IPS-18a (cell line): ENCODE results near the gene CLCN1.

Experiments
- H3K27ac ChIP-seq: one replicate; pipeline ENCODE4 v1.5.1; 2013; ENCODE audit warnings: low read length
- H3K27me3 ChIP-seq: one replicate; pipeline ENCODE4 v1.6.1; 2013; ENCODE audit warnings: mild to moderate bottlenecking, low read length; ENCODE audit not compliant: control insufficient read depth, insufficient read depth
- H3K36me3 ChIP-seq: one replicate; pipeline ENCODE4 v1.6.1; 2013; ENCODE audit warnings: low read depth, low read length; ENCODE audit not compliant: control insufficient read depth
- H3K4me1 ChIP-seq: one replicate; pipeline ENCODE4 v1.6.1; 2013; ENCODE audit warnings: low read depth, low read length; ENCODE audit not compliant: control insufficient read depth
- H3K4me3 ChIP-seq: one replicate; pipeline ENCODE4 v1.5.1; 2013; ENCODE audit warnings: low read length
- H3K9ac ChIP-seq: one replicate; pipeline ENCODE4 v1.6.1; 2013; ENCODE audit warnings: mild to moderate bottlenecking, low read length, moderate library complexity
- H3K9me3 ChIP-seq: one replicate; pipeline ENCODE4 v1.6.1; 2013; ENCODE audit warnings: low read depth, low read length; ENCODE audit not compliant: control insufficient read depth

The CLCN1 gene

DNA sequence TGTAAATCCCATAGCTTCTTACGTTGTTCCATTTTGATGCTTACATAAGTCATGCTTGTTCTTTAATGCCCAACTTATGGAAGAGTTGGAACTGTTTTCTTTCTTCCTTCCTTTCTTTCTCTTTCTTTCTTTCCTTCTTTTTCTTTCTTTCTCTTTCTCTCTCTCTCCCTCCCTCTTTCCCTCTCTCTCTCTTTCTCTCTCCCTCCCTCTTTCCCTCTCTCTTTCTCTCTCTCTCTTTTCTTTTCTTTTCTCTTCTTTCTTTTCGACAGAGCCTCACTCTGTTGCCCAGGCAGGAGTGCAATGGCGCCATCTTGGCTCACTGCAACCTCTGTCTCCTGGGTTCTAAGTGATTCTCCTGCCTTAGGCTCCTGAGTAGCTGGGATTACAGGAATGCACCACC, 27.7 kb downstream of the CLCN1 start:
- Histone ChIP-seq H3K9me3 (no peaks in the 10 kb centered on the region), H3K4me3 (no peak overlapping the region), H3K27ac (no peak overlapping the region), H3K9ac (no peak overlapping the region), H3K27me3 (peaks cover 14% of the 10 kb centered on the region), H3K4me1 (no peaks in the 10 kb centered on the region), H3K36me3 (no peaks in the 10 kb centered on the region)

DNA sequence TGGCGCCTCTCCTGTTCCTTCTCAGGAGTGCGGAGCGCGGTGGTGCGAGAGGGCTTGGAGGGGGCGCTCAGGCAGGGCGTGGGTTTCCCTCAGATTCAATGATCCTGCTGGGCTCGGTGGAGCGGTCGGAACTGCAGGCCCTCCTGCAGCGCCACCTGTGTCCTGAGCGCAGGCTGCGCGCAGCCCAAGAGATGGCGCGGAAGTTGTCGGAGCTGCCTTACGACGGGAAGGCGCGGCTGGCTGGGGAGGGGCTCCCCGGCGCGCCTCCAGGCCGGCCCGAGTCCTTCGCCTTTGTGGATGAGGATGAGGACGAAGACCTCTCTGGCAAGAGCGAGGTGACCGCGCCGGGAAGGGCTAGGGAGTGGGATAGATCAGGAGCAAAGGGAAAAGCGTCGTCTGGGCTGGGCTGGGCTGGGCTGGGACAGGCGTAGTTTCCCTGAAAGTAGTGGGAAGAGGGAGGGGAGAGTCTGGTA, 29.6 kb downstream of the CLCN1 start:
- H3K9ac ChIP-seq: no peak overlapping the region
- H3K4me1 ChIP-seq: no peaks in the 10 kb centered on the region
- H3K27ac ChIP-seq: no peak overlapping the region
- peaks cover 14% of the 10 kb centered on the region for H3K27me3 ChIP-seq
- no peaks in the 10 kb centered on the region for H3K9me3 ChIP-seq
- no peaks in the 10 kb centered on the region for H3K36me3 ChIP-seq
- peak overlapping the region; percentile 55 for H3K4me3 ChIP-seq

DNA sequence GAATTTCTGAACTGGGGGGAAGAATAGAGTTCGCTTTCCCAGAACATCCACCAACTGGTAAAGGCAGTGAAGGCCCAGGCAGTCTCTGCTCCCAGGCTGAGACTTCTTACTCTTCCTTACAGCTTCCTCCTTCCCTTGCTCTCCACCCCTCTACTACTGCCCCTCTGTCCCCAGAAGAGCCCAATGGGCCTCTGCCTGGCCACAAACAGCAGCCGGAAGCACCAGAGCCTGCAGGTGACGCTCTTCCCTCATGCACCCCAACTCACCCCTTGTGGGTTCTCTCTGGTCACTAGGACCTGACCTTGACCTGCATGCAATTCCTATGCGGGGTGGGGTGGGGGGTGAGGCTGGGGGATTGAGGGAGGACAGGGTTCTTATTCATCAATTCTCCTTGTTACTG, 30.1 kb downstream of the CLCN1 start:
- Histone ChIP-seq H3K4me1 (no peaks in the 10 kb centered on the region), H3K27me3 (peaks cover 14% of the 10 kb centered on the region)

DNA sequence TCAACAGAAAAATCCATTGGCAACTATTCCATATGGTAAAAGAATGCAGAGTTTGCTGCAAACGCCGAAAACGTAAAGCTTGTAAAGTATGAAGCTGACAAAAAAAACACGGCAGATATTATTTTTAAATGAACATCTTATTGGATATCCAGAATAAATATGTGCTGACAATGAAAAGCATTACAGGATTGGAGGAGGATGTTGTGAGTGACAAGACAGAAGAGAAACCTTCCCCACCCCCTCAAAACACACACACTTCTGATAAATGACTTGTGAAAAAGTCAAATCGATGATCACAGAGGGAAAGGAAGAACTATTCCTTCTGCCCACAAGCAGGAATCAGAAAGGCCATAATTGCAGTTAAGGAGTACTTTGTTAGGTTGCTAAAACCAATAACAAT, 32.0 kb downstream of the CLCN1 start:
- Histone ChIP-seq H3K4me3 (no peak overlapping the region), H3K36me3 (no peaks in the 10 kb centered on the region), H3K9me3 (no peaks in the 10 kb centered on the region), H3K27me3 (peaks cover 14% of the 10 kb centered on the region), H3K4me1 (peaks cover 4% of the 10 kb centered on the region), H3K9ac (no peak overlapping the region), H3K27ac (no peak overlapping the region)

More for the DNA sequence above, 30.1 kb downstream of the CLCN1 start:
- H3K4me3 ChIP-seq: no peak overlapping the region
- H3K27ac ChIP-seq: no peak overlapping the region
- no peaks in the 10 kb centered on the region for H3K9me3 ChIP-seq
- H3K9ac ChIP-seq: no peak overlapping the region
- H3K36me3 ChIP-seq: no peaks in the 10 kb centered on the region

DNA sequence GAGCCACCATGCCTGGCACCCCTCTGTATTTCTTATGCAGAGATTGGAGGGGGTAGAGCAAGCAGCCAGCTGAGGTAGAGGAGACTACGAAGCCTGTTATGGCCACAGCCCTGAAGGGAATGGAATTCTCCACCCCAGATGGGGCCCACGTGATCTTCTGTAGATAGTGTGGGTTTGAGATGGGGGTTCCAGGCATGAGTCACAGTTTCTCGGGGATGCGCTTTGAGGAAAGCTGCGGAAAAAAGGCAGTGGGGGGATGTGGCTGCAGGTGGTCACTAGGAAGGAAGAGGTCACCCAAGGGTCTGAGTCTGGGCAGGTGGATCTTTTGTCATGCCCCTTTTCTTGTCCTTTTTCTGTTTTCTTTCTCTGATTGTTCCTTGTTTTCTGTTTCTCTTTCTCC, 35.1 kb downstream of the CLCN1 start:
- H3K4me3 ChIP-seq: no peak overlapping the region
- peaks cover 10% of the 10 kb centered on the region for H3K27me3 ChIP-seq
- H3K36me3 ChIP-seq: no peaks in the 10 kb centered on the region
- H3K27ac ChIP-seq: no peak overlapping the region
- H3K9me3 ChIP-seq: no peaks in the 10 kb centered on the region
- no peak overlapping the region for H3K9ac ChIP-seq
- peaks cover 4% of the 10 kb centered on the region for H3K4me1 ChIP-seq

- Histone ChIP-seq H3K27ac (no peak overlapping the region), H3K36me3 (no peaks in the 10 kb centered on the region), H3K4me3 (no peak overlapping the region), H3K4me1 (peaks cover 4% of the 10 kb centered on the region), H3K9ac (no peak overlapping the region), H3K9me3 (no peaks in the 10 kb centered on the region), H3K27me3 (peaks cover 4% of the 10 kb centered on the region)
Measured at GRCh38 chr7:143351574-143351973, 35.7 kb downstream of the CLCN1 start.

DNA sequence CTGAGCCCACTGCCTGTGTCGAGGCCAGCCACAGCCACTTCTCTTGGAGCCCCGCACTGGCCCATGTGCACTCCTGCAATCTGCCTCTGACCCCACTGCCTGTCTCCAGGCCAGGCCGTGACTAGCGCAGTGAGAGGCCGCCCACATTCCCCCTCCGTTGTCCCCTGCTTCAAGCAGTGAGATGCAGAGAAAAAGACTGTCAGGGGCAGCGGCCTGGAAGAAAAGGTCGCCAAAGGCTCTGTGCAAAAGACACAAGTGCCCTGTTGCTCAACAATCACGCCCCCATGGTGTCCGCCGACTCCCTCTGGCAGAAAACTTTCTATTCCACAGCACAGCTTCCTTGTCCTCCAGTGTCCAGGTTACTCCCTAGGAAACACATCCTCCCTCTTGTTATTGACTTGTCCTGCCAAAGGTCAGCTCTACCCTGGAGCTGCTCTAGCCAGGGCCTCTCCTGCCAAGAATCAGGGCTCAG, 36.7 kb downstream of the CLCN1 start:
- Histone ChIP-seq H3K27me3 (no peaks in the 10 kb centered on the region), H3K9ac (no peak overlapping the region), H3K4me3 (no peak overlapping the region), H3K9me3 (no peaks in the 10 kb centered on the region), H3K4me1 (peaks cover 4% of the 10 kb centered on the region), H3K36me3 (peaks cover 6% of the 10 kb centered on the region), H3K27ac (no peak overlapping the region)

DNA sequence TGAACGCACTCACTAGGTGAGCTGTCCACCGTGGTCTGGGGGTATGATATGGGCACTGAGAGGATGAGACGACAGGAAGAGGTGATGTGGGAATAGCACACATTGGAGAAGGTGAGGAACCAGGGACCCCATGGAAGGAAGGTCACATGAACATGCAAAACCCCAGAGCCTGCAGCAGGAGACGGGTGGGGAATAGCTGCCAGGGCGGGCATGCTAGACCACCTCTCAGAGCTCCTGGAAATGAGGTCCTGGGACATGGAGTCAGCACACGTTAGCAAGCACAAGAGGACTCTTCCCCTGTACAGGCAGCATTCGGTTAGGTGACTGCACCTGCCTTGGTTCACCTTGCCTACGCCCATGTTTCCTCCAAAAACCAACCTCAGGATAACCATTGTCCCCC, 38.5 kb downstream of the CLCN1 start:
- no peak overlapping the region for H3K4me3 ChIP-seq
- no peak overlapping the region for H3K27ac ChIP-seq
- no peak overlapping the region for H3K9ac ChIP-seq
- H3K27me3 ChIP-seq: no peaks in the 10 kb centered on the region
- peaks cover 18% of the 10 kb centered on the region for H3K36me3 ChIP-seq
- no peaks in the 10 kb centered on the region for H3K9me3 ChIP-seq
- peaks cover 4% of the 10 kb centered on the region for H3K4me1 ChIP-seq

GRCh38 chr7:143354965-143355364, 39.1 kb downstream of the CLCN1 start:
- peaks cover 18% of the 10 kb centered on the region for H3K36me3 ChIP-seq
- H3K27ac ChIP-seq: no peak overlapping the region
- H3K9ac ChIP-seq: no peak overlapping the region
- no peaks in the 10 kb centered on the region for H3K9me3 ChIP-seq
- H3K27me3 ChIP-seq: no peaks in the 10 kb centered on the region
- H3K4me3 ChIP-seq: no peak overlapping the region
- peaks cover 4% of the 10 kb centered on the region for H3K4me1 ChIP-seq

DNA sequence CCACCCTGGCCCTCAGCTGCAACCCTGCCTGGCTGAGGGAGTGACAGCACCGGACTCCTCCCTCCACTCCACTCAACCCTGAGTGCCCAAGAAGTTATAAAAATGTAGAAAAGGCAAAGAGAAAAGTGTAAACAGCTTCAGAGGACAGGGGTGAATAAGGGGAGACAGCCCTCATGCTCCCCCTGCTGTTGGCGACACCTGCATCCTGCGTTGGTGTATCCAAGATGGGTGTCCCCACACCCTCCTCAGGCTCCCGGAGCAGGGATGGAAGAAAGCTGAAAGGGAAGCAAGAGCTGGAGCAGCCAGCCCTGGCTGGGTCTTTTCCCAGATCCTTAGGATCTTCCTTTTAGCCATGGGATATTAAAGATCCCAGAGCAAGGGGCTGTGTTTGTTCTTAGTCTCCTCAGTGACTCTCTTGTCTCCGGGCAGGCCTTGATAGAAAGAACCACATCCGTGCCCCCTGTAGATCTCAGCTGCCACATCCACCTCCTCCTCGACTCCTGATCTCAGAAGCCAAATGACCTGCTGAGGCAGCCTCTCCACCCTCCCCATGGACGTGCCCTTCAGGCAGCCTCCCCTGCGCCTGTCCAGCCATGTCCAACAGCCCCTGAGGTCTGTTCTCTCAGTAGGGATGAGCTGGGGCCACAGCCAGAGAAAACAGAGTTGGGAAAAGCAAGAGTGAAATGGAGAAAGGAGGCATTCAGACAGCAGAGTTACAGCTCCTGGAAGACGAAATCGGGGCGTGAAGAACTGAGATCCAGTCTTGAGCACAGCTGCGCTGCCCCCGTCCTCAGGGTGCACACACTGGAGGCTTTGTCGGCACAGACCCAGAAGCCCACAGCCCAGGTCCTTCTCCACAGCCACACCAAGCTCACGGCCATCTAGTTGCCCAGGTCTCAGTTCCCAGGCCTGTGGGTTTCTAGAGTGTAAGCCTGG, 39.8 kb downstream of the CLCN1 start:
- H3K4me1 ChIP-seq: peaks cover 9% of the 10 kb centered on the region
- H3K36me3 ChIP-seq: peaks cover 18% of the 10 kb centered on the region
- H3K9me3 ChIP-seq: no peaks in the 10 kb centered on the region
- H3K4me3 ChIP-seq: no peak overlapping the region
- H3K9ac ChIP-seq: no peak overlapping the region
- no peak overlapping the region for H3K27ac ChIP-seq
- H3K27me3 ChIP-seq: no peaks in the 10 kb centered on the region

DNA sequence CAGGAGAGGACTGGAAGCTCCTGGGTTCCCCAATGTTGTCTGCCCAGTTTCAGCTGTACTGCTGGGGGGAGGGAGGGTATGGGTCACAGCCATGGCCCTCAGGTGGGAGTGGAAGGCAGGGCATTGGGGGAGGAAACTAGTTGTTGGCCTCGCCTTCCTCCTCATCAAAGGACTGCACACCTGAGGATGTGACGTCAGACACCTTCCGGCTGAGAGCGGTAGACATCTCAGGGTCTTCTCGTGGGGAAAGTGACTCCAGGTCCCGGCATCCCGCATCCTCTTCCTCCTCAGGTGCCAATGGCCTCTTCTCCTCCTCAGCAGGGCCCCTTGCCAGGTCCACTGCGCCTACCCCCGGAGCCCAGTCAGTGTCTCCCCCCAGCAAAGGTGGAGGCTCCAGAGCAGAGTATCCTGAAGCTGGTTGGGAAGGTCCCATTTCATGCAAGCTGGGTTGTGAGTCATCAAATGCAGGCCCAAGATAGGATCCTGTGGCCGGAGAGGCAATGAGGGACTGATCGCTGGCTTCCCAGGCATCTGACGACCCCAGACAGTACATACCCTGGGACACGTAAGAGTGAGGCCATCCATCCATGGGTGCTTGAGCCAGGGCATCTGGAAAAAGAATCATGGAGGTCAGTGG, 40.6 kb downstream of the CLCN1 start:
- H3K4me1 ChIP-seq: peaks cover 12% of the 10 kb centered on the region
- H3K9ac ChIP-seq: no peak overlapping the region
- no peak overlapping the region for H3K27ac ChIP-seq
- no peaks in the 10 kb centered on the region for H3K9me3 ChIP-seq
- H3K36me3 ChIP-seq: peaks cover 18% of the 10 kb centered on the region
- H3K27me3 ChIP-seq: no peaks in the 10 kb centered on the region
- no peak overlapping the region for H3K4me3 ChIP-seq
